ENCODE measurements around the gene SUN3. TPM values are rescaled to one million over a fixed set of nuclear protein-coding genes. Genes with fewer than 3 reads are reported as not detected.

SUN3 gene
- polyA plus RNA-seq, 2 donors: 0.02 TPM; not detected in 1

DNA sequence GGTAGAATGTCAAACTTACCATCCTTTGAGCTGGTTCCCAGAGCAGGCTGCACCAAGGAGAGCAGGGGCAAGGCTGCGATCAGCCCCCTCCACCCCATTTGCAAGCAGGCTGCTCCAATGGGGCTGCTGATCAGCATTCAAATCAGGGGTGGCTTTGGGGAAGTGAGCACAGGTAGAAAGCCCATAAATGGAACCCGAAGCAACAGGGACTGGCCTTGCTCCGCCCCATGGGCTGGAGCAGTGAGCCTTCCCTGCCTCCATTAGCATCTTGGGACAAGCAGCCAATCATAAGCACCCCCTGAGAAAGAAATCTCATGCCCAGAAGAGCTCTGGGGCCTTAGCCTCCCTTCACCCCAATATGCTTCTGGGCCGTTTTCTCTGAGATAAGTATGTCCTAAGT is 76.7 kb downstream of the SUN3 start:
- no peak overlapping the region for H3K4me3 ChIP-seq (ENCODE audit: low read depth in 1 of 2, low read length in 2 of 2)
- 84 to 86% methylated on average over 4 of the region's 4 CpGs for WGBS, 2 donors
- H3K27me3 ChIP-seq (ENCODE audit: control insufficient read depth in 1 of 2, insufficient read depth in 2 of 2, low read length in 2 of 2): no peaks in the 10 kb centered on the region
- H3K27ac ChIP-seq (ENCODE audit: low read depth in 2 of 2, low read length in 1 of 2): no peak overlapping the region
- H3K36me3 ChIP-seq (ENCODE audit: control insufficient read depth in 2 of 2, insufficient read depth in 2 of 2, low read length in 1 of 2): peaks cover 0 to 5% of the 10 kb centered on the region in 2 donors
- no peaks in the 10 kb centered on the region for H3K9me3 ChIP-seq (ENCODE audit: control insufficient read depth in 2 of 2, insufficient read depth in 1 of 2, low read depth in 1 of 2, low read length in 1 of 2)
- no peaks in the 10 kb centered on the region for H3K4me1 ChIP-seq (ENCODE audit: control insufficient read depth in 2 of 2, insufficient read depth in 2 of 2, low read length in 1 of 2)

DNA sequence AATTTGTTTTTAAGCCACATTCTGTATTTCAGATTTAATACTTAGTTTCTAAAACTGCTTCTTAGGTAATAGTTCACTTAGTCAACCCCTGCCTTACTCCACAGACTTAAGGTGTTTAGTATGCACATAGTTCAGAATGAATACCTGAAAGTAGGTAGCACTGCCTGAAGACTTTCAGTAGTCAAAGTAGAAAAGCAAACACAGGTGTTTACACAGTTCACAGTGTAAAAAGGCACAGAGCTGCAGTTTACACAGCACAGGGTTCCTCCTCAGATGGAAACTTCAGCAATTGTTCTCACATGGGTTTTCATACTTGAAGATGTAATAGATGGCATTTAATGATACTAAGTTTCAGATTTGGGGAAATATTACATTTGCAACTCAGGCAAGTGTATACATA is 77.5 kb downstream of the SUN3 start:
- Histone ChIP-seq H3K4me3 (ENCODE audit: low read depth in 1 of 2, low read length in 2 of 2) (no peak overlapping the region), H3K36me3 (ENCODE audit: control insufficient read depth in 2 of 2, insufficient read depth in 2 of 2, low read length in 1 of 2) (peaks cover 0 to 5% of the 10 kb centered on the region in 2 donors), H3K9me3 (ENCODE audit: control insufficient read depth in 2 of 2, insufficient read depth in 1 of 2, low read depth in 1 of 2, low read length in 1 of 2) (no peaks in the 10 kb centered on the region), H3K4me1 (ENCODE audit: control insufficient read depth in 2 of 2, insufficient read depth in 2 of 2, low read length in 1 of 2) (no peaks in the 10 kb centered on the region), H3K27ac (ENCODE audit: low read depth in 2 of 2, low read length in 1 of 2) (no peak overlapping the region), H3K27me3 (ENCODE audit: control insufficient read depth in 1 of 2, insufficient read depth in 2 of 2, low read length in 2 of 2) (no peaks in the 10 kb centered on the region)

DNA sequence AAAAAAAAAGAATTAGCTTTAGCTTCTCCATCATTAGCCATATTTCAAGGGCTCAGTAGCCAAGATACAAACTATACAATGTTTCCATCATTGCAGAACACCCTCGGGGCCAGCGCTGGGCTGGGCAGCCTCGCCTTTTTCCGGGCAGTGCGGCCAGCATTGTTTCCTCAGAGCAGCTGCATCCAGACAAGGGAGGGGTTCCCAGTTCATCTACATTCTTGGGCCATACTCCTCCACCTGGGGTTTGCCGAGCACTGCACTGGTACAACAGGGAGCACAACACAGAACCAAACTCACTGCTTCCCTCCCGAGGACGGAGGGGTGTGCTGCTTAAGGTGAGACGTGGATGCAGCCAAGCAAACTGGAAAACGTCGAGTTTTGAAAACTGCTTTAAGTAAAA is 78.2 kb downstream of the SUN3 start:
- no peaks in the 10 kb centered on the region for H3K4me1 ChIP-seq (ENCODE audit: control insufficient read depth in 2 of 2, insufficient read depth in 2 of 2, low read length in 1 of 2)
- H3K4me3 ChIP-seq (ENCODE audit: low read depth in 1 of 2, low read length in 2 of 2): no peak overlapping the region
- no peaks in the 10 kb centered on the region for H3K27me3 ChIP-seq (ENCODE audit: control insufficient read depth in 1 of 2, insufficient read depth in 2 of 2, low read length in 2 of 2)
- H3K27ac ChIP-seq (ENCODE audit: low read depth in 2 of 2, low read length in 1 of 2): no peak overlapping the region
- peaks cover 0 to 2% of the 10 kb centered on the region in 2 donors for H3K36me3 ChIP-seq (ENCODE audit: control insufficient read depth in 2 of 2, insufficient read depth in 2 of 2, low read length in 1 of 2)
- no peaks in the 10 kb centered on the region for H3K9me3 ChIP-seq (ENCODE audit: control insufficient read depth in 2 of 2, insufficient read depth in 1 of 2, low read depth in 1 of 2, low read length in 1 of 2)
- 39 to 54% methylated on average over 11 of the region's 11 CpGs for WGBS, 2 donors

DNA sequence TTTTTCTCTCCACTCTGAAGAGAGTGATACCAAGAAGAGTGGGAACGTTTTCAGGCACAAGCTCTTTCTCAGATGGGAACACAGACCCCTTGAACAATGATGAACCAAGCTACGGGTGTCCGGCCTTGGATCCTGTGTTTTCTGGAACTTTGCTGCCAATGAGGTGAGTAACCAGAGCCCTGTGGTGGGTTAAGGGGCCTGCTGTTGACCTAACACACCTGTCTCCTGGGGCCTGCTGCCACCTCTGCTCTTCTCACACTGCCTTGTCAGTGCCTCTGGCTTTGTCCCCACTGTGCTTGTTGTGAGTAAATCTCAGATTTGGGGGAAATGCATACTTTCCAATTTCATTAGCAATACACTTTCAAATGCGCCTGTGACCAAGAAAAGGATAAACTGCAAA is 79.2 kb downstream of the SUN3 start:
- H3K4me3 ChIP-seq (ENCODE audit: low read depth in 1 of 2, low read length in 2 of 2): no peak overlapping the region
- H3K27ac ChIP-seq (ENCODE audit: low read depth in 2 of 2, low read length in 1 of 2): peak overlapping the region in 1 of 2 donors; percentile 9
- 87 to 88% methylated on average over 4 of the region's 4 CpGs for WGBS, 2 donors
- no peaks in the 10 kb centered on the region for H3K4me1 ChIP-seq (ENCODE audit: control insufficient read depth in 2 of 2, insufficient read depth in 2 of 2, low read length in 1 of 2)
- H3K27me3 ChIP-seq (ENCODE audit: control insufficient read depth in 1 of 2, insufficient read depth in 2 of 2, low read length in 2 of 2): no peaks in the 10 kb centered on the region
- peaks cover 0 to 2% of the 10 kb centered on the region in 2 donors for H3K36me3 ChIP-seq (ENCODE audit: control insufficient read depth in 2 of 2, insufficient read depth in 2 of 2, low read length in 1 of 2)
- no peaks in the 10 kb centered on the region for H3K9me3 ChIP-seq (ENCODE audit: control insufficient read depth in 2 of 2, insufficient read depth in 1 of 2, low read depth in 1 of 2, low read length in 1 of 2)

GRCh38 chr7:47948141-47948790 is 80.6 kb downstream of the SUN3 start, which contains the start of gene PKD1L1:
TSS of gene PKD1L1 (minus strand) at chr7:47948466. CDS start at chr7:47948440, 26 bp downstream.
- H3K36me3 ChIP-seq (ENCODE audit: control insufficient read depth in 2 of 2, insufficient read depth in 2 of 2, low read length in 1 of 2): no peaks in the 10 kb centered on the region

DNA sequence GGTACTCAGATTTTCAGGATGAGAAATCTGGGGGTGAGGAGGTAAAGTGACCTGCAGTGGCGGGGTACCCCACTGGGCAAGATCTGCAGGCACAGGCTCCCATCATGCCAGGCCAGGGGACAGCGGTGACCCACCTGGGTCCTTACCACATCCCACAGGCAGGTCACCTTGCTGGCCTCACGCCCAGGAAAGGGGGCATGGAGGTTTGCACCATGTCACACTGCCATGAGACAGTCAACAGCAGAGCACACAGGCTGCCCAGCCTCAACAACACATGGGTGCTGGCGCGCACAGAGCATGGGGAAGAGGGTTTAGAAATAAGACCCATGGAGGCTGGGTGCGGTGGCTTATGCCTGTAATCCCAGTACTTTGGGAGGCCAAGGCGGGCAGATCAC is 81.6 kb downstream of the SUN3 start:
- Histone ChIP-seq H3K4me3 (ENCODE audit: low read depth in 1 of 2, low read length in 2 of 2) (no peak overlapping the region), H3K36me3 (ENCODE audit: control insufficient read depth in 2 of 2, insufficient read depth in 2 of 2, low read length in 1 of 2) (no peaks in the 10 kb centered on the region), H3K4me1 (ENCODE audit: control insufficient read depth in 2 of 2, insufficient read depth in 2 of 2, low read length in 1 of 2) (no peaks in the 10 kb centered on the region), H3K9me3 (ENCODE audit: control insufficient read depth in 2 of 2, insufficient read depth in 1 of 2, low read depth in 1 of 2, low read length in 1 of 2) (no peaks in the 10 kb centered on the region), H3K27me3 (ENCODE audit: control insufficient read depth in 1 of 2, insufficient read depth in 2 of 2, low read length in 2 of 2) (no peaks in the 10 kb centered on the region), H3K27ac (ENCODE audit: low read depth in 2 of 2, low read length in 1 of 2) (no peak overlapping the region)
- 94 to 97% methylated on average over 7 of the region's 7 CpGs for WGBS, 2 donors

More at GRCh38 chr7:47948141-47948790, 80.6 kb downstream of the SUN3 start, which contains the start of gene PKD1L1:
- Histone ChIP-seq H3K4me3 (ENCODE audit: low read depth in 1 of 2, low read length in 2 of 2) (no peak within 1 kb of the TSS), H3K27me3 (ENCODE audit: control insufficient read depth in 1 of 2, insufficient read depth in 2 of 2, low read length in 2 of 2) (no peaks in the 10 kb centered on the region), H3K4me1 (ENCODE audit: control insufficient read depth in 2 of 2, insufficient read depth in 2 of 2, low read length in 1 of 2) (no peaks in the 10 kb centered on the region), H3K27ac (ENCODE audit: low read depth in 2 of 2, low read length in 1 of 2) (no peak within 1 kb of the TSS), H3K9me3 (ENCODE audit: control insufficient read depth in 2 of 2, insufficient read depth in 1 of 2, low read depth in 1 of 2, low read length in 1 of 2) (no peaks in the 10 kb centered on the region)
- 73 to 76% methylated on average over 7 of the region's 7 CpGs for WGBS, 2 donors

- Histone ChIP-seq H3K36me3 (ENCODE audit: control insufficient read depth in 2 of 2, insufficient read depth in 2 of 2, low read length in 1 of 2) (no peaks in the 10 kb centered on the region), H3K4me3 (ENCODE audit: low read depth in 1 of 2, low read length in 2 of 2) (no peak overlapping the region), H3K27ac (ENCODE audit: low read depth in 2 of 2, low read length in 1 of 2) (peak overlapping the region in 1 of 2 donors; percentile 6), H3K27me3 (ENCODE audit: control insufficient read depth in 1 of 2, insufficient read depth in 2 of 2, low read length in 2 of 2) (no peaks in the 10 kb centered on the region), H3K9me3 (ENCODE audit: control insufficient read depth in 2 of 2, insufficient read depth in 1 of 2, low read depth in 1 of 2, low read length in 1 of 2) (no peaks in the 10 kb centered on the region), H3K4me1 (ENCODE audit: control insufficient read depth in 2 of 2, insufficient read depth in 2 of 2, low read length in 1 of 2) (no peaks in the 10 kb centered on the region)
- 73% methylated on average over 7 of the region's 7 CpGs for WGBS, 2 donors
These were observed 82.1 kb downstream of the SUN3 start for GRCh38 chr7:47946581-47947354.

DNA sequence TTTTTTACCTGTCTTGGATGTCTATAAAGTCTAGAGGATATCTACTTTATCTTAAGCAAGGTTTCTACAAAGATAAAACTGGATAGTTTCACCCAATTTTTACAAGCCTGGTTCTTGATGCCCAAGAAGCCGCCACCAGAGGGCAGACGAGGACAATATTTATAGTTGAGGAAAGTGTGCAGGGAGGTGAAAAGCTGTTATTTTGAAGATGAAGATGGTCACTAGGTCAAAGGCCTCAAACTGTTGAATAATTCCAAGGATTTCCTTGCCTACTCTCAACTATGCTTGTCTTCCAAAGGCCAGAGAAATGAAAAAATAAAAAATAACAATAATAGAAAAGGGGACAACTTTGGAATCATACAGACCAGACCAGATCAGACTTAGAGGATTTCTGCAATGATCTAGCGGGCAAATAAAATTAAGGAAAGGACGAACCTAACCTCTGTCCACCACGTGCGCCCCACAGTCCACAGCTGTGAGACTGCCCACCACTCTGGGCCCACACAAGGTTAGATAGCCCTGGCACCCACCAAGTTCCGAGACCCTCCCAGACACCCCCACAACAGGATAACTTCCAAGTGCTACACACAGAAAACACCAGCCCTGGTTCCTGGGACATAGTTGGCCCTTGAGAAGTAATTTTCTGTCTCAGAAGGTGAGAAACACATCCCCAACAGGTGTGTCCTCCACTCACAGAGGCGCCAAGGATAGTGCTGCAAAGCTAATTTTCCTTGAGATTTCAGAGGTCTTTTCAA is 83.5 kb downstream of the SUN3 start:
- no peak overlapping the region for H3K4me3 ChIP-seq (ENCODE audit: low read depth in 1 of 2, low read length in 2 of 2)
- no peaks in the 10 kb centered on the region for H3K36me3 ChIP-seq (ENCODE audit: control insufficient read depth in 2 of 2, insufficient read depth in 2 of 2, low read length in 1 of 2)
- H3K27me3 ChIP-seq (ENCODE audit: control insufficient read depth in 1 of 2, insufficient read depth in 2 of 2, low read length in 2 of 2): no peaks in the 10 kb centered on the region
- no peaks in the 10 kb centered on the region for H3K9me3 ChIP-seq (ENCODE audit: control insufficient read depth in 2 of 2, insufficient read depth in 1 of 2, low read depth in 1 of 2, low read length in 1 of 2)
- no peaks in the 10 kb centered on the region for H3K4me1 ChIP-seq (ENCODE audit: control insufficient read depth in 2 of 2, insufficient read depth in 2 of 2, low read length in 1 of 2)
- H3K27ac ChIP-seq (ENCODE audit: low read depth in 2 of 2, low read length in 1 of 2): no peak overlapping the region
- WGBS, 2 donors: 48 to 50% methylated on average over 8 of the region's 8 CpGs

GRCh38 chr7:47944536-47945260 is 84.2 kb downstream of the SUN3 start:
- H3K4me1 ChIP-seq (ENCODE audit: control insufficient read depth in 2 of 2, insufficient read depth in 2 of 2, low read length in 1 of 2): no peaks in the 10 kb centered on the region
- no peak overlapping the region for H3K27ac ChIP-seq (ENCODE audit: low read depth in 2 of 2, low read length in 1 of 2)
- no peaks in the 10 kb centered on the region for H3K36me3 ChIP-seq (ENCODE audit: control insufficient read depth in 2 of 2, insufficient read depth in 2 of 2, low read length in 1 of 2)
- no peaks in the 10 kb centered on the region for H3K9me3 ChIP-seq (ENCODE audit: control insufficient read depth in 2 of 2, insufficient read depth in 1 of 2, low read depth in 1 of 2, low read length in 1 of 2)
- WGBS, 2 donors: 74 to 78% methylated on average over 12 of the region's 12 CpGs
- no peak overlapping the region for H3K4me3 ChIP-seq (ENCODE audit: low read depth in 1 of 2, low read length in 2 of 2)
- H3K27me3 ChIP-seq (ENCODE audit: control insufficient read depth in 1 of 2, insufficient read depth in 2 of 2, low read length in 2 of 2): no peaks in the 10 kb centered on the region
